PC-3 (cell line): Measurements from ENCODE around the gene SLCO2A1.

Experiments
- EZH2 ChIP-seq: fragments of 300-600 bp; sonication (generic); IDR thresholded peaks from one replicate; pipeline ENCODE4 v1.6.1; 2017; ENCODE audit warnings: antibody characterized with exemption, mild to moderate bottlenecking, low read length; ENCODE audit not compliant: unreplicated experiment
- TF ChIP-seq, protein P1 (sequence below): fragments of 300-600 bp; sonication (generic); conservative IDR thresholded peaks from 2 replicates; pipeline ENCODE4 v1.5.1; 2017; ENCODE audit warnings: antibody characterized with exemption, low read depth, mild to moderate bottlenecking, low read length

- TF ChIP-seq, protein P1, sequence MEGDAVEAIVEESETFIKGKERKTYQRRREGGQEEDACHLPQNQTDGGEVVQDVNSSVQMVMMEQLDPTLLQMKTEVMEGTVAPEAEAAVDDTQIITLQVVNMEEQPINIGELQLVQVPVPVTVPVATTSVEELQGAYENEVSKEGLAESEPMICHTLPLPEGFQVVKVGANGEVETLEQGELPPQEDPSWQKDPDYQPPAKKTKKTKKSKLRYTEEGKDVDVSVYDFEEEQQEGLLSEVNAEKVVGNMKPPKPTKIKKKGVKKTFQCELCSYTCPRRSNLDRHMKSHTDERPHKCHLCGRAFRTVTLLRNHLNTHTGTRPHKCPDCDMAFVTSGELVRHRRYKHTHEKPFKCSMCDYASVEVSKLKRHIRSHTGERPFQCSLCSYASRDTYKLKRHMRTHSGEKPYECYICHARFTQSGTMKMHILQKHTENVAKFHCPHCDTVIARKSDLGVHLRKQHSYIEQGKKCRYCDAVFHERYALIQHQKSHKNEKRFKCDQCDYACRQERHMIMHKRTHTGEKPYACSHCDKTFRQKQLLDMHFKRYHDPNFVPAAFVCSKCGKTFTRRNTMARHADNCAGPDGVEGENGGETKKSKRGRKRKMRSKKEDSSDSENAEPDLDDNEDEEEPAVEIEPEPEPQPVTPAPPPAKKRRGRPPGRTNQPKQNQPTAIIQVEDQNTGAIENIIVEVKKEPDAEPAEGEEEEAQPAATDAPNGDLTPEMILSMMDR = no peak
- no peak for TF ChIP-seq EZH2
Observed at GRCh38 chr3:134018850-134019249, 10.9 kb downstream of the SLCO2A1 start.
